GM15510 (cell line): ENCODE results near the gene TSR3.
A peak's percentile ranks its signal among the peaks of the same experiment; 100 is the strongest.

Experiments used
- POLR2A ChIP-seq: IDR thresholded peaks from 3 replicates; pipeline ENCODE4 v1.6.1; 2011; ENCODE audit warnings: borderline replicate concordance; ENCODE audit not compliant: insufficient read length; ENCODE audit errors: extremely low read depth

The TSR3 gene

DNA sequence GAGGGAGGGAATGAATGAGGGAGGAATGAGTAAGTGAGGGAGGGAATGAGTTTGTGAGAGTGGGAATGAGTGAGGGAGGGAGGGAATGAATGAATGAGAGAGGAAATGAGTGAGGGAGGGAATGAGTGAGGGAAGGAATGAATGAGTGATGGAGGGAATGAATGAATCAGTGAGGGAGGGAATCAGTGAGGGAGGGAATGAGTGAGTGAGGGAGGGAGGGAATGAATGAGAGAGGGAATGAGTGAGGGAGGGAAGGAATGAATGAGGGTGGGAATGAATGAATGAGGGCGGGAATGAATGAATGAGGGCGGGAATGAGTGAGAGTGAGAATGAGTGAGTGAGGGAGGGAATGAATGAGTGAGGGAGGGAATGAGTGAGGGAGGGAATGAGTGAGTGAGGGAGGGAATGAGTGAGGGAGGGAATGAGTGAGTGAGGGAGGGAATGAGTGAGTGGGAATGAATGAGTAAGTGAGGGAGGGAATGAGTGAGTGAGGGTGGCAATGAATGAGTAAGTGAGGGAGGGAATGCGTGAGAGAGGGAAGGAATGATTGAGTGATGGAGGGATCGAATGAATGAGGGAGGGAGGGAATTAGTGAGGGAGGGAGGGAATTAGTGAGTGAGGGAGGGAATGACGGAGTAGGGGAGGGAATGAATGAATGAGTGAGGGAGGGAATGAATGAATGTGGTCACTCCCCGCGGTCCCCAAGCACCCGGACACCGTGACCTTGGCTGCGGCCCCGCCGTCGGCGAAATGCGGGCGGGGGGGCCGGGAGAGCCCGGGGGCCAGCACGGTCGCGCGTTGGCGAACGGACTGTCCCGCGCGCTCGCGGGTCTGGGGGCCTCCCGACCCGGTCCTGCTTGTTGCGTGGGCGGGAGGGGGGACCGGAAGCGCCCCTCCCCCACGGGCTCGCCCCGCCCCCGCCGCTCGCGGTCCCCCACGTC, 43.4 kb downstream of the TSR3 start:
- TF ChIP-seq POLR2A: peak; percentile 62

DNA sequence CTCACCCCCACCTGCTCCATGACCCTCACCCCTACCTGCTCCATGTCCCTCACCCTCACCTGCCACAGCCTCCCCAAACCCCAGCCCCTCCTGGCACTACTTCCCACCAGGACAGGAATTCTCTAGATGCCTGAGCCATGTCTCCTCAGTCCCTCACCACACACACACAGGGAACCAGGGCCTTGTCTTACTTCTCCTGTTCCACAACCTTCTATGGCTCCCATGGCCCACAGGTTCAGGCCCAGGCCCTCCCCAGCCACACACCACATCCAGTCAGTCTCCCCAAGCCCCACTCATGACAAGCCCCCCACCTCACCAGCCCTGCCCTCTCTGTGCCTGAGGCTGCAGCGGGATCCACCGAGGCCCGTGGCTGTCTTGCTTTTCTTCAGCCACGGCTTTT, 45.3 kb downstream of the TSR3 start:
- no peak for TF ChIP-seq POLR2A

DNA sequence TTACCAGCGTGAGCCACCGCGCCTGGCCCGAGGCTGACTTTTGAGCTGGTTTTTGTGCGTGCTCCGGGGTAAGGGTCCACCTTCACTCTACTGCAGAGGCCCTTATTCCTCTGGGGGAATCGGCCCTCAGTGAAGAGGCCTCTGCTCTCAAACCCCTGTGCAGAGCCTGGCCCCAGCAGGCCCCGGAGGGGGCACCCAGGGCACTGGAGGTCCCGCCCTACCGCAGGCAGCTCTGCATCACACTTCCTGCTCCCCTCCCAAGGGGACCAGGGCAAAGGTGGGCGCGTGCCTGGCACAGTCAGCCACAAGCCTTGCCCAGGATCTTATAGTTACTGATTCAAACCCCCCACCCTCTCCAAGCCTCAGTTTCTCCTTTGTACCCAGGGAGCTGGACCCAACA, 45.9 kb downstream of the TSR3 start:
- no peak for TF ChIP-seq POLR2A

DNA sequence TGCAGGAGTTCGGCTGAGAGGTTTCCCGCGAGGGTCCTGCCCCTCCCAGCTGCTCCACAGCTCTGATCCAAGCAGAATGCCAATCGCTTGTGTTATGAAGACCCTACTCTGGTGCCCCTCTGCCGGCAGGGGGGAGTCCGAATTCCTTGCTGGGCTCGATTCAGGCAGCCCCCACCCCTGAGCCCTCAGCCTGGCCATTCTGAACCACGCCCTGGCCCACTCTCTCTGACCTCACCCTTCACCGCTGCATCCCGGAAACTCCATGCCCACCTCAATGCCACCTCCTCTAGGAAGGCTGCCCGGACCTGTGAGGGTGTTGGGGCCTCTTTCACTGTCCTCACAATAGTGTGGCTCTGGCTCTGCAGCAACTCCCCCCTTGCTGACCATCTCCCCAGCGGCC, 50.1 kb downstream of the TSR3 start:
- no peak for TF ChIP-seq POLR2A

DNA sequence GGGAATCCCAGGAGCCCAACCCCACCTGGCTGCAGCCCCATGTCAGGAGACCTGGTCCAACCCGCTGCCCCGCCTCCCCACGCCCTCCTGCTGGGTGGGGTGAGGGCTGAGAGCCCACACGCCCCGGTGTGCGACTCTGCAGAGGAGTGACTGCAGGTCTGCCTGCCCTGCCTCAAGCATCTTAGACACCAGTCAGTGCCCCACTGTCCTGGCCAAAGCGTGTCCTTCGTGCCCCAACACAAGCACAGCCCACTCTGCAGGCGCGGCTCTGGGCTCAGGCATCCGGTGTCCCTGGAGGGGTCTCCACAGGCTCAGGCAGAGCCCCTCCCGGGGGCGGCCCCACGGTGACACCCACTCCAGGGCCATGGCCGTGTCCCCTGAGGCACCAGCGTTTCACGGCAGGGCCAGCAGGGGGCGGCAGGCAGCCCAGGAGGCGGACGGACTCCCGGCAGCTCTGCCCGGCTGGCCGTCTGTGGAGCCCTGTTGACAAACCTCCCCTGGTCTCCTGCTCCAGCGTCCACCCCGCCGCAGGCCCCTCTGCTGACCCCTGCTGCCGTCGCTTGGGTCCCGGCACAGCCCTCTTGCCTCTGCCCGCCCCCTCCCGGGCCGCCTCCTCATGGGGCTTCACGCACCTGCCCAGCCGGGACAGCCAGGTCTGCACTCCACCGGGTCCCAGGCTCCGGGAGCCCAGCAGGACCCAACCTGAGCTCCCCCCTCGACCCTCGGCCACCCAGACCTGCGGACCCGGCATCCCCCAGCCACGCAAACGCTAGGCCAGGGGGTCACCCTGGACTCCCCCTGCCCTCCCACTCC, 50.8 kb downstream of the TSR3 start:
- TF ChIP-seq POLR2A: no peak

DNA sequence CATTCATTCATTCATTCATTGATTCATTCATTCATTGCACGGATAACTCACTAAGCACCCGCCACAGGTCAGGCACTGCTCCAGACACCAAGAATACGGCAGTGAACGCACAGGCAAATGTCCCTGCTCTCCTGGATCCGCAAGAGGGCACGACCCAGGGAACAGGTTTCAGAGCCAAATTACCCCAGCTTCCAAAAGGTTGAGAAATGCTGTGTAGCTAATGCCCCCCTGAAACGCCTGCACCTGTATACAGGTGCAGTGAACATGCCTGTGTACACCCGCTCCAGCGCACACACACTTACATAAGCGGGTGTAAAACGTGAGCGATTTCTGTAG, 51.8 kb downstream of the TSR3 start:
- no peak for TF ChIP-seq POLR2A
